Stimulated activated CD4-positive, alpha-beta T cell treated with anti-CD3 and anti-CD28 coated beads, Interleukin-2, amount 100 ng/mL, for 4 hours (primary cell): ENCODE measurements around the gene CYTH2.
"Not testable (repeated sequence)": the region's sequence is repeated elsewhere in the genome, so short reads cannot be mapped to it uniquely, and the experiment has no call there.

Source experiments
- DNase-seq: peaks from one replicate; pipeline ENCODE4 v3.0.0-alpha.2; 2020; ENCODE audit warnings: low read depth

Gene CYTH2

DNA sequence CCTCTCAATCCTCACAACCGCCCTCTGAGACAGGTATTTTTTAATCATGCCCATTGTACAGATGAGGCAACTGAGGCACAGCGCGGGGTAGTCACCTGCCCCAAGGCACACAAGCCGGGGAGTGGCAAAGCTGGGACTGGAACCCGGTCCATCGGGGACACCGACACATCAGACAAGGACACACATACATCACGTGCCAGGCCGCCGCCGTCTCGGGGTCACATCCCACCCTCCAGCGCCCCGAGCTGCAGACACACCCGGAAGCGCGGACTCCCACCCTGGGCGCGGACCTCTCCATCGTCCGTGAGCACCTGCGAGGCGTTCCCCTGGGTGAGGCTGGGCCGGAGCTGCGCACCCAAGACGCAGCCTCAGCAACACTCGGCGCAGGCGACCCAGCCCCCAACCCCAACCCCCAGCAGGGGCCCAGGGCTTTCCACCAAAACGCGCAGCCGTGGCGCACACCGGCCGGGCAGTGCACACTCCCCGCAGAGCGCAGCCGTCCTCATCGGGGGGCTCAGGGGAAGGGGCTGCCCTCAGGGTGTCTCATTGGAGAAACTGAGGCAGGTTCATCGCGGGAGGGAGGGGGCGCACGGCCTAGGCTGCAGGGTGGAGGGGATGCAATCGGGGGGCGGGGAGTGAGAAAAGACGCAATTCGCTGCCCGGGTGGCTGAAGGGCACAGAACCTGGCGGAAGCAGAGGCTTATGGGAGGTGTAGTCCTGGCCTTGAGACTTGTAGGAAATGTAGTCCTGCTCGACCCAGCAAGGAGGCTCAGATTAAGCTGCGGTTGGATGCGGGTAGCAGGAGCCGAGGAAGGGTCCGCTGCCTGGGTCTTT lies 44.3 kb downstream of the CYTH2 start:
- peak; percentile 63 for DNase-seq

GRCh38 chr19:48514123-48514458 lies 44.9 kb downstream of the CYTH2 start:
- no peak for DNase-seq

DNA sequence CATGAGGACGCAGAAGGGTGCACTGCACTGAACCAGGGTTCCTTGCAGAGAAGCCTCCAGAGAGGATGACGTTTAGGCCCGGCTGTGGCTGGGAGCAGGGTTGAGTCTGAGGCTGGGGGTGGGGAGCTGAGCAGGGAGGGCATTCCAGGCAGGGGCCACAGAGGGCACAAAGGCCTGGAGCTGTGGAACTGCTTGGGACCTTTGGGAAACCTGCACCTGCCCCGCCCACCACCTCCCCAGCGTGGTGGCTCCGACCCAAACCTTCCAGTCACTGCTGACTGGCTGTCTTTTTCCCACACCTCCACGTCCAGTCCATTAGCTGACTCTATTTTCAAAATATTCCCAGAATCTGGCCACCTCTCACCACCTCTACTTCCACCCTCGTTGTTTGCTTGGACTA lies 47.4 kb downstream of the CYTH2 start:
- no peak for DNase-seq

- DNase-seq: no peak
These were observed 49.0 kb downstream of the CYTH2 start for GRCh38 chr19:48518207-48518606.

GRCh38 chr19:48519426-48519825 lies 50.3 kb downstream of the CYTH2 start:
- not testable (repeated sequence) for DNase-seq

- no peak for DNase-seq
These were observed 51.0 kb downstream of the CYTH2 start for GRCh38 chr19:48520134-48520533.

DNA sequence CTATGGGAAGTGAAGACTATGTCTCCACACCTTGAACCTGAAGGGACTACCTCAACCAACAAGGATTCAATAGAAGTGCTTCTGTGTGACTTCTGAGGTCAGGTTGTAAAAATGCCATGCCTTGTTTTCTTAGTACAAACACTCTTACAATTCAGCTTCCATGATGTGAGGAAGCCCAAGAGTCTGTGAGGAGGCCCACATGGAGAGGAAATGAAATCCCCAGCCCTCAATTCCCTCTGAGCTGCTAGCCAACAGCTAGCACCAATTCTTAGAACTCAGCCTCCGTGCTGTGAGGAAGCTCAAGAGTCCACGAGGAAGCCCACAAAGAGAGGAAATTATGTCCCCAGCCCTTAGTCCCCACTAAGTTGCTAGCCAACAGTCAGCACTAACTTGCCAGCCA lies 55.1 kb downstream of the CYTH2 start:
- no peak for DNase-seq

- no peak for DNase-seq
These were observed 55.6 kb downstream of the CYTH2 start for GRCh38 chr19:48524732-48525131.

DNA sequence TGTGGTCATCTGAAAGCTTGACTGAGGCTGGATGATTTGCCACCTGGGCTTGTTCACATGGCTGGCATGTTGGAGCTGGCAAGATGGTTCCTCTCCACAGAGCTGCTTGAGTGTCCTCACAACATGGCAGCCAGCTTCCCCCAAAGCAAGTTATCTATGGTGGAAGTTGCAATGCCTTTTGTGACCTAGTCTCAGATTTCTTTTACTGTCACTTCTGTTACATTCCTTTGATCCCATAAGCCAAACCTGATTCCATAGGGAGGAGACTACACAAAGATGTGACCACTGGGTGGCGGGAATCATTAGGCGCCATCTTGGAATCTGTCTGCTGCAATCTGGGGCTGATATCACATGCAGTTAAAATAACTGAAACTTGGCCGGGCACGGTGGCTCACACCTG lies 60.0 kb downstream of the CYTH2 start:
- no peak for DNase-seq

GRCh38 chr19:48530066-48530720 lies 61.0 kb downstream of the CYTH2 start:
- DNase-seq: no peak

GRCh38 chr19:48530770-48531169 lies 61.6 kb downstream of the CYTH2 start:
- no peak for DNase-seq
